HG02852 (cell line): ENCODE measurements around the gene CDC42EP5.
"Not testable (repeated sequence)": the region's sequence is repeated elsewhere in the genome, so short reads cannot be mapped to it uniquely, and the experiment has no call there.

Source experiments
- ATAC-seq: cut with Tn5 transposase; IDR thresholded peaks from one replicate; pipeline ENCODE4 v1.9.1; 2021; ENCODE audit warnings: mild to moderate bottlenecking, moderate library complexity; ENCODE audit not compliant: unreplicated experiment

CDC42EP5 gene

GRCh38 chr19:54473071-54473891 lies at the start of gene CDC42EP5:
TSS of gene CDC42EP5 (minus strand) at chr19:54473296. CDS start at chr19:54465547, 7,749 bp downstream.
- no peak for ATAC-seq

- no peak for ATAC-seq
Observed at GRCh38 chr19:54521860-54522513, 48.9 kb upstream of the CDC42EP5 start.

GRCh38 chr19:54521022-54521859 lies 48.1 kb upstream of the CDC42EP5 start:
- ATAC-seq = no peak

GRCh38 chr19:54518844-54519243 lies 45.7 kb upstream of the CDC42EP5 start:
- no peak for ATAC-seq

GRCh38 chr19:54517483-54517882 lies 44.4 kb upstream of the CDC42EP5 start:
- no peak for ATAC-seq

GRCh38 chr19:54515156-54515555 lies 42.1 kb upstream of the CDC42EP5 start:
- no peak for ATAC-seq

GRCh38 chr19:54509200-54509940 lies 36.3 kb upstream of the CDC42EP5 start:
- ATAC-seq = not testable (repeated sequence)

GRCh38 chr19:54508487-54508886 lies 35.4 kb upstream of the CDC42EP5 start:
- ATAC-seq = not testable (repeated sequence)

- ATAC-seq = no peak
Observed at GRCh38 chr19:54507824-54508223, 34.7 kb upstream of the CDC42EP5 start.

GRCh38 chr19:54507038-54507717 lies 34.1 kb upstream of the CDC42EP5 start:
- not testable (repeated sequence) for ATAC-seq

- no peak for ATAC-seq
Observed at GRCh38 chr19:54506079-54506478, 33.0 kb upstream of the CDC42EP5 start.

- ATAC-seq = not testable (repeated sequence)
Observed at GRCh38 chr19:54505542-54505941, 32.4 kb upstream of the CDC42EP5 start.

GRCh38 chr19:54502518-54503048 lies 29.5 kb upstream of the CDC42EP5 start, which contains the start of gene LAIR2:
TSS of gene LAIR2 (plus strand) at chr19:54502831. CDS start at chr19:54502919, 88 bp downstream.
- no peak for ATAC-seq

GRCh38 chr19:54498451-54498772 lies 25.3 kb upstream of the CDC42EP5 start:
- not testable (repeated sequence) for ATAC-seq

GRCh38 chr19:54497747-54498450 lies 24.8 kb upstream of the CDC42EP5 start:
- ATAC-seq = not testable (repeated sequence)

GRCh38 chr19:54495284-54495683 lies 22.2 kb upstream of the CDC42EP5 start:
- ATAC-seq = not testable (repeated sequence)

GRCh38 chr19:54493967-54494585 lies 21.0 kb upstream of the CDC42EP5 start:
- ATAC-seq = no peak

GRCh38 chr19:54493056-54493455 lies 20.0 kb upstream of the CDC42EP5 start:
- ATAC-seq = not testable (repeated sequence)

- ATAC-seq = no peak
Observed at GRCh38 chr19:54492568-54492967, 19.5 kb upstream of the CDC42EP5 start.
